HEK293 (cell line): ENCODE data around the gene SYNJ1.
A peak's percentile ranks its signal among the peaks of the same experiment; 100 is the strongest.

ENCODE experiments used
- CTCF ChIA-PET: fragments of 350-600 bp; formaldehyde crosslinking; extraction: SDS; loops from one replicate; lab custom pipeline; 2021; ENCODE audit warnings: antibody characterized with exemption; lab: Yijun Ruan, JAX
- POLR2A ChIA-PET: fragments of 300-600 bp; formaldehyde crosslinking; extraction: SDS; loops from one replicate; lab custom pipeline; 2020; ENCODE audit warnings: antibody characterized with exemption, inconsistent platforms; lab: Yijun Ruan, JAX
- H3K27ac ChIP-seq: fragments of 200-500 bp; sonication (Bioruptor generic); 2 replicates; pipeline ENCODE4 v1.5.1; 2014; ENCODE audit warnings: low read depth, low read length, control low read depth, inconsistent platforms; ENCODE audit errors: extremely low read depth
- H3K36me3 ChIP-seq, 2 experiments: fragments of 200-500 bp in 1 of 2; sonication (Bioruptor generic) in 1 of 2; 1 replicate in 1 of 2; 2 replicates in 1 of 2; pipeline ENCODE4 v1.5.1; 2014 to 2017; ENCODE audit warnings: inconsistent platforms in 2 of 2, low read length in 2 of 2; ENCODE audit not compliant: control insufficient read depth in 2 of 2, insufficient read depth in 1 of 2
- H3K4me1 ChIP-seq: fragments of 200-500 bp; sonication (Bioruptor generic); 2 replicates; pipeline ENCODE4 v1.5.1; 2014; ENCODE audit warnings: mild to moderate bottlenecking, low read length, inconsistent platforms; ENCODE audit not compliant: control insufficient read depth, insufficient read depth
- H3K4me3 ChIP-seq: 2 replicates; pipeline ENCODE4 v1.5.1; 2011; ENCODE audit warnings: low read depth, mild to moderate bottlenecking, control low read depth, low read length, moderate library complexity
- H3K9me3 ChIP-seq: fragments of 200-500 bp; sonication (Bioruptor generic); 2 replicates; pipeline ENCODE4 v1.5.1; 2014; ENCODE audit warnings: low read depth, low read length, inconsistent platforms; ENCODE audit not compliant: control insufficient read depth, insufficient read depth
- KLF1 ChIP-seq: fragments of 450-650 bp; formaldehyde crosslinking; IDR thresholded peaks from 2 replicates; pipeline ENCODE4 v1.5.1; 2016; ENCODE audit warnings: missing biosample characterization, missing genetic modification characterization
- MYNN ChIP-seq: fragments of 450-650 bp; formaldehyde crosslinking; IDR thresholded peaks from 2 replicates; pipeline ENCODE4 v1.5.1; 2016; ENCODE audit warnings: missing biosample characterization, missing genetic modification characterization, borderline replicate concordance
- PRDM1 ChIP-seq: fragments of 450-650 bp; formaldehyde crosslinking; IDR thresholded peaks from 2 replicates; pipeline ENCODE4; 2016; ENCODE audit warnings: missing biosample characterization, missing genetic modification characterization
- PRDM6 ChIP-seq: fragments of 450-650 bp; formaldehyde crosslinking; IDR thresholded peaks from 2 replicates; pipeline ENCODE4 v1.5.1; 2017; ENCODE audit warnings: missing biosample characterization, missing genetic modification characterization
- TCF7L2 ChIP-seq: IDR thresholded peaks from 2 replicates; pipeline ENCODE4 v1.6.1; 2011; ENCODE audit warnings: low read depth, mild to moderate bottlenecking, inconsistent platforms, low read length, moderate library complexity, borderline replicate concordance
- ZBTB21 ChIP-seq: fragments of 450-650 bp; formaldehyde crosslinking; IDR thresholded peaks from 2 replicates; pipeline ENCODE4 v1.5.1; 2017; ENCODE audit warnings: missing biosample characterization, missing genetic modification characterization
- ZNF114 ChIP-seq: fragments of 450-650 bp; formaldehyde crosslinking; IDR thresholded peaks from 2 replicates; pipeline ENCODE4 v1.5.0; 2017; ENCODE audit warnings: missing biosample characterization, missing genetic modification characterization
- ZNF146 ChIP-seq: fragments of 450-650 bp; formaldehyde crosslinking; IDR thresholded peaks from 2 replicates; pipeline ENCODE4 v1.5.1; 2016; ENCODE audit warnings: missing biosample characterization, missing genetic modification characterization
- ZNF157 ChIP-seq: fragments of 450-650 bp; formaldehyde crosslinking; IDR thresholded peaks from 2 replicates; pipeline ENCODE4 v1.5.1; 2016; ENCODE audit warnings: missing biosample characterization, missing genetic modification characterization
- ZNF18 ChIP-seq: fragments of 450-650 bp; formaldehyde crosslinking; IDR thresholded peaks from 2 replicates; pipeline ENCODE4 v1.5.1; 2016; ENCODE audit warnings: missing biosample characterization, missing genetic modification characterization
- ZNF184 ChIP-seq: fragments of 450-650 bp; IDR thresholded peaks from 2 replicates; pipeline ENCODE4 v1.5.1; 2018; ENCODE audit warnings: missing biosample characterization, mild to moderate bottlenecking, missing genetic modification characterization
- ZNF19 ChIP-seq: fragments of 450-650 bp; formaldehyde crosslinking; IDR thresholded peaks from 2 replicates; pipeline ENCODE4; 2016; ENCODE audit warnings: missing biosample characterization, missing genetic modification characterization, low read depth
- ZNF214 ChIP-seq: fragments of 450-650 bp; formaldehyde crosslinking; IDR thresholded peaks from 2 replicates; pipeline ENCODE4 v1.5.1; 2017; ENCODE audit warnings: missing biosample characterization, mild to moderate bottlenecking, missing genetic modification characterization, borderline replicate concordance
- ZNF302 ChIP-seq: fragments of 450-650 bp; formaldehyde crosslinking; IDR thresholded peaks from 2 replicates; pipeline ENCODE4 v1.5.1; 2016; ENCODE audit warnings: missing biosample characterization, missing genetic modification characterization, low read depth
- ZNF324 ChIP-seq: fragments of 450-650 bp; formaldehyde crosslinking; IDR thresholded peaks from 2 replicates; pipeline ENCODE4 v1.5.1; 2016; ENCODE audit warnings: missing biosample characterization, missing genetic modification characterization
- ZNF350 ChIP-seq: fragments of 450-650 bp; formaldehyde crosslinking; IDR thresholded peaks from 2 replicates; pipeline ENCODE4 v1.5.0; 2017; ENCODE audit warnings: missing biosample characterization, mild to moderate bottlenecking, missing genetic modification characterization
- ZNF354C ChIP-seq: fragments of 450-650 bp; formaldehyde crosslinking; IDR thresholded peaks from 2 replicates; pipeline ENCODE4 v1.5.1; 2016; ENCODE audit warnings: missing biosample characterization, missing genetic modification characterization, low read depth, borderline replicate concordance
- ZNF37A ChIP-seq: fragments of 450-650 bp; IDR thresholded peaks from 2 replicates; pipeline ENCODE4 v1.5.1; 2018; ENCODE audit warnings: missing biosample characterization, missing genetic modification characterization
- ZNF394 ChIP-seq: fragments of 450-650 bp; formaldehyde crosslinking; IDR thresholded peaks from 2 replicates; pipeline ENCODE4 v1.5.1; 2016; ENCODE audit warnings: missing biosample characterization, missing genetic modification characterization, mild to moderate bottlenecking, moderate library complexity, borderline replicate concordance
- ZNF449 ChIP-seq: fragments of 450-650 bp; formaldehyde crosslinking; IDR thresholded peaks from 2 replicates; pipeline ENCODE4 v1.5.1; 2017; ENCODE audit warnings: missing biosample characterization, mild to moderate bottlenecking, missing genetic modification characterization, moderate library complexity
- ZNF48 ChIP-seq: fragments of 450-650 bp; formaldehyde crosslinking; IDR thresholded peaks from 2 replicates; pipeline ENCODE4 v1.5.1; 2016; ENCODE audit warnings: missing biosample characterization, missing genetic modification characterization
- ZNF513 ChIP-seq: fragments of 450-650 bp; IDR thresholded peaks from 2 replicates; pipeline ENCODE4 v1.5.1; 2018; ENCODE audit warnings: missing biosample characterization, missing genetic modification characterization
- ZNF529 ChIP-seq: fragments of 450-650 bp; formaldehyde crosslinking; IDR thresholded peaks from 2 replicates; pipeline ENCODE4 v1.5.1; 2017; ENCODE audit warnings: missing genetic modification characterization, missing biosample characterization; ENCODE audit not compliant: insufficient replicate concordance
- ZNF548 ChIP-seq: fragments of 450-650 bp; formaldehyde crosslinking; IDR thresholded peaks from 2 replicates; pipeline ENCODE4 v1.5.1; 2016; ENCODE audit warnings: missing biosample characterization, missing genetic modification characterization
- ZNF610 ChIP-seq: fragments of 450-650 bp; formaldehyde crosslinking; IDR thresholded peaks from 2 replicates; pipeline ENCODE4 v1.5.1; 2016; ENCODE audit warnings: missing biosample characterization, missing genetic modification characterization, borderline replicate concordance
- ZNF623 ChIP-seq: fragments of 450-650 bp; formaldehyde crosslinking; IDR thresholded peaks from 2 replicates; pipeline ENCODE4 v1.5.1; 2016; ENCODE audit warnings: missing biosample characterization, missing genetic modification characterization
- ZNF670 ChIP-seq: fragments of 450-650 bp; formaldehyde crosslinking; IDR thresholded peaks from 2 replicates; pipeline ENCODE4 v1.5.1; 2016; ENCODE audit warnings: missing biosample characterization, missing genetic modification characterization, low read depth
- ZNF747 ChIP-seq: fragments of 450-650 bp; formaldehyde crosslinking; IDR thresholded peaks from 2 replicates; pipeline ENCODE4 v1.5.1; 2016; ENCODE audit warnings: missing biosample characterization, missing genetic modification characterization
- ZNF837 ChIP-seq: fragments of 450-650 bp; formaldehyde crosslinking; IDR thresholded peaks from 2 replicates; pipeline ENCODE4 v1.5.1; 2016; ENCODE audit warnings: missing biosample characterization, missing genetic modification characterization
- ZNF843 ChIP-seq: fragments of 450-650 bp; formaldehyde crosslinking; IDR thresholded peaks from 2 replicates; pipeline ENCODE4 v1.5.1; 2016; ENCODE audit warnings: missing biosample characterization, missing genetic modification characterization
- ZSCAN16 ChIP-seq: fragments of 450-650 bp; formaldehyde crosslinking; IDR thresholded peaks from 2 replicates; pipeline ENCODE4 v1.5.1; 2016; ENCODE audit warnings: missing biosample characterization, missing genetic modification characterization
- TF ChIP-seq, protein P1 (sequence below): fragments of 450-650 bp; formaldehyde crosslinking; IDR thresholded peaks from 2 replicates; pipeline ENCODE4 v1.5.1; 2016; ENCODE audit warnings: missing biosample characterization, missing genetic modification characterization

The SYNJ1 gene

GRCh38 chr21:32702702-32703101 is 25.1 kb downstream of the SYNJ1 start:
- Histone ChIP-seq H3K4me1 (peaks cover 26% of the 10 kb centered on the region), H3K4me3 (no peak overlapping the region), H3K27ac (no peak overlapping the region; the same call in 1 of the 2 replicates), H3K36me3 (no peaks in the 10 kb centered on the region), H3K9me3 (no peaks in the 10 kb centered on the region)
- CTCF ChIA-PET: interaction anchor here (0.6 to 0.7 kb wide), 4 partner anchors 8 to 214 kb away, joined by 3 to 6 read pairs (median 3); no protein-coding TSS in a partner anchor
- POLR2A ChIA-PET: interaction anchor here (2.4 kb wide), 1 partner anchor 25 kb away, joined by 10 read pairs; the partner anchor contains the start of gene SYNJ1
- no peak for TF ChIP-seq MYNN (tag by site-specific recombination)
- TF ChIP-seq ZNF747 (tag by site-specific recombination): no peak
- TF ChIP-seq PRDM6 (tag by site-specific recombination): peak; percentile 73
- TF ChIP-seq ZNF513 (tag by site-specific recombination): no peak
- TF ChIP-seq ZNF670 (tag by site-specific recombination): no peak
- no peak for TF ChIP-seq ZNF37A
- TF ChIP-seq ZNF19 (tag by site-specific recombination): no peak
- TF ChIP-seq, protein P1, sequence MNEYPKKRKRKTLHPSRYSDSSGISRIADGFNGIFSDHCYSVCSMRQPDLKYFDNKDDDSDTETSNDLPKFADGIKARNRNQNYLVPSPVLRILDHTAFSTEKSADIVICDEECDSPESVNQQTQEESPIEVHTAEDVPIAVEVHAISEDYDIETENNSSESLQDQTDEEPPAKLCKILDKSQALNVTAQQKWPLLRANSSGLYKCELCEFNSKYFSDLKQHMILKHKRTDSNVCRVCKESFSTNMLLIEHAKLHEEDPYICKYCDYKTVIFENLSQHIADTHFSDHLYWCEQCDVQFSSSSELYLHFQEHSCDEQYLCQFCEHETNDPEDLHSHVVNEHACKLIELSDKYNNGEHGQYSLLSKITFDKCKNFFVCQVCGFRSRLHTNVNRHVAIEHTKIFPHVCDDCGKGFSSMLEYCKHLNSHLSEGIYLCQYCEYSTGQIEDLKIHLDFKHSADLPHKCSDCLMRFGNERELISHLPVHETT (tag by site-specific recombination): peak; percentile 80
- TF ChIP-seq ZNF157 (tag by site-specific recombination): no peak
- TF ChIP-seq ZNF184: no peak
- TF ChIP-seq ZNF354C (tag by site-specific recombination): no peak
- TF ChIP-seq ZNF843 (tag by site-specific recombination): no peak
- no peak for TF ChIP-seq ZNF529 (tag by site-specific recombination)
- no peak for TF ChIP-seq ZNF214 (tag by site-specific recombination)
- no peak for TF ChIP-seq ZNF610
- TF ChIP-seq PRDM1 (tag by site-specific recombination): peak; percentile 86
- peak; percentile 80; the same call in 1 of the 2 replicates for TF ChIP-seq ZBTB21 (tag by site-specific recombination)
- TF ChIP-seq ZNF350: no peak
- TF ChIP-seq ZNF394 (tag by site-specific recombination): no peak
- TF ChIP-seq ZNF302 (tag by site-specific recombination): no peak
- TF ChIP-seq ZNF837 (tag by site-specific recombination): no peak
- TF ChIP-seq ZNF623 (tag by site-specific recombination): no peak
- TF ChIP-seq ZSCAN16: no peak
- TF ChIP-seq ZNF548: no peak
- no peak for TF ChIP-seq ZNF449 (tag by site-specific recombination)
- peak; percentile 80 for TF ChIP-seq ZNF18 (tag by site-specific recombination)
- 0 out of 2 replicates have a peak, but pooled peaks have one; percentile 17 for TF ChIP-seq ZNF324
- no peak for TF ChIP-seq ZNF114
- TF ChIP-seq KLF1 (tag by site-specific recombination): no peak
- no peak for TF ChIP-seq TCF7L2
- no peak for TF ChIP-seq ZNF146 (tag by site-specific recombination)
- no peak for TF ChIP-seq ZNF48
